HL-60/S4 treated with retinoic acid at 250 ng/mL for 4 days and 3 days (cell line): ENCODE measurements around the gene MRPL20.
"Not testable (repeated sequence)": the region's sequence is repeated elsewhere in the genome, so short reads cannot be mapped to it uniquely, and the experiment has no call there.

Experiments
- in situ Hi-C: fragments of 300-500 bp; cut with MboI; formaldehyde crosslinking; loops from 2 replicates; pipeline ENCODE4 v1.7.0; 2022; ENCODE audit warnings: low sequenced_read_pairs

The MRPL20 gene

DNA sequence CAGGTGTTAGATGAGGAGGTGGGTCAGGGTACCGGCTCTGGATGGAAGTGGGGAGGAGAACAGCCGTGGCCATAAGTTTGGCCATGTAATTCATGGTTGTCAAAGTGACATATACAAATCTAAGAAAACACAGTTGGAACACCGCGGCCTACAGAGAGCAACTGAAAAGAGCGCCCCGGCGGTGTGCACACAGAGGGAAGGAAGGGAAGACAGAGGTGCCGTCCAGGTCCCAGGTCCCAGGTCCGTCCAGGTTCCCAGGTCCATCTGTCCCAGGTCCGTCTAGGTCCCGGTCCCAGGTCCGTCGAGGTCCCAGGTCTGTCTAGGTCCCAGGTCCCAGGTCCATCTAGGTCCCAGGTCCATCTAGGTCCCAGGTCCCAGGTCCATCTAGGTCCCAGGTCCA, 4.5 kb upstream of the MRPL20 start:
- in situ Hi-C loops = no loop called here

DNA sequence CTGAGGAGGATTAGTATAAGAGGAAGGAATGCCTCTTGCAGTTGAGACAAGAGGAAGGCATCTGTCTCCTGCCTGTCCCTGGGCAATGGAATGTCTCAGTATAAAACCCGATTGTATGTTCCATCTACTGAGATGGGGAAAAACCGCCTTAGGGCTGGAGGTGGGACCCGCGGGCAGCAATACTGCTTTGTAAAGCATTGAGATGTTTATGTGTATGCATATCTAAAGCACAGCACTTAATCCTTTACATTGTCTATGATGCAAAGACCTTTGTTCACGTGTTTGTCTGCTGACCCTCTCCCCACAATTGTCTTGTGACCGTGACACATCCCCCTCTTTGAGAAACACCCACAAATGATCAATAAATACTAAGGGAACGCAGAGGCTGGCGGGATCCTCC, 3.1 kb upstream of the MRPL20 start:
- in situ Hi-C loops = not testable (repeated sequence)

DNA sequence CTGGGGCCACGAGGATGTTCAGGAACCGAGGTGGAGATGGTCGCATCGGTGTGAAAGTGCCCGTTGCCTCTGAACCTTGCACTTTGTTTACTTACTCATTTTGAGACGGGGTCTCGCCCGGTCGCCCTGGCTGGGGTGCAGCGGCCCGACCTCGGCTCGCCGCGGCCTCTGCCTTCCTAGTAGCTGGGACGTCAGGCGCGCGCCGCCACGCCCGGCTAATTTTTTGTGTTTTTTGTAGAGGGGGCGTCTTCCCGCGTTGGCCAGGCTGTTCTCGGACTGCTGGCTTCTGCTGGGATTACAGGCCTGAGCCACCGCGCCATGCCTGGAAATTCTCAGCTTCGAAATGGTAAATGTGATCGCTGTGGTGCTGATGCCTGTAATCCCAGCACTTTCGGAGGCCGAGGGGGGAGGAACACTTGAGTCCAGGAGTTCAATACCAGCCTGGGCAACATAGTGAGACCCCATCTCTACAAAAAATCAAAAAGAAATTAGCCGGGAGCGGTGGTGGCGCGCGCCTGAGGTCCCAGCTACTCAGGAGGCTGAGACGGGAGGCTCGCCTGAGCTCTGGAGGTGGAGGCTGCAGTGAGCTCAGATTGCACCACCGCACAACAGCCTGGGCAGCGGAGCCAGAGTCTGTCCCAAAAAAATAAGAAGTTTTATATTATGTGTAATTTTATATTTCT, 684 bp upstream of the MRPL20 start:
- in situ Hi-C loops = no loop called here

DNA sequence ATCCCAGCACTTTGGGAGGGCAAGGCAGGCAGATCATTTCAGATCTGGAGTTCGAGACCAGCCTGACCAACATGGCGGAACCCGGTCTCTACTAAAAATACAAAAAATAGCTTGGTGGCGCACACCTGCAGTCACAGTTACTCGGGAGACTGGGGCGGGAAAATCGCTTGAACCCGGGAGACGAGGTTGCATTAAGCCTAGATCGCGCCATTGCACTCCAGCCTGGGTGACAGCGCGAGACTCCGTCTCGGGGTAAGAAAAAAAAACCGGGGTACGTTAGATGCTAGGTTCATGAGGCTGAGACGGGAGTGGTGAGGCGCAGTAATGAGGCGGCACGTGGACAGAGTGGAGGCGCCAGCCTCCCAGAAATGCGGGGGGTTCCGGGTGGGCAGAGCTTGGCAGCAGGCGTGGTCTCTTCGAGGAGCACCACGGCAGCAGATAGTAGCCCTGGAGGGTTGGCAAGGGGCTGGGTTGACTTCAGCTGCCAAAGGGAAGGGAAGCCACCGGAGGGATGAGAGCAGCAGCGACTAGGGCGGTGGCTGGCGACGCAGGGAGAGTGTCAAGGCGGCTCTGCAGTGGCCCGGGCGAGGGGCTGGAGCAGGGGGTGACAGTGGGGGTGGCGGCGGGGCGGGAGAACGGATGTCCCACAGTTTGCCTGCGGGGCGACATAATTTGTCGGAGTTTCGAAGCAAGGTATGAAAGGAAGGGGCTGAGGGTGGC, 832 bp downstream of the MRPL20 start:
- in situ Hi-C loops = no loop called here

DNA sequence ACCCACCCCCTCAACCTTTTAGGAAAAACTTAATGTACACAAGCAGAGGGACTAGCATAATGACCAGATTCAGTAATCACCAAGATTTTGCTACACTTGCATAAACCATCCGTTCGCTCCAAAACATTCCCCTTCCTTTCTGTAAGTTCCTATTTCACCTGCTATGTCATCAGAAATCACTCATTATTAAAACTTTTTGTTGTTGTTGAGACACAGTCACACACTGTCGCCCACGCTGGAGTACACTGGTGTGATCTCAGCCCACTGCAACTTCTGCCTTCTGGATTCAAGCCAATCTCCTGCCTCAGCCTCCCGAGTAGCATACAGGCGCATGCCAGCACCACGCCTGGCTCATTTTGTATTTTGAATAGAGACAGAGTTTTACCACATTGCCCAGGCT, 3.4 kb downstream of the MRPL20 start:
- in situ Hi-C loops = no loop called here

DNA sequence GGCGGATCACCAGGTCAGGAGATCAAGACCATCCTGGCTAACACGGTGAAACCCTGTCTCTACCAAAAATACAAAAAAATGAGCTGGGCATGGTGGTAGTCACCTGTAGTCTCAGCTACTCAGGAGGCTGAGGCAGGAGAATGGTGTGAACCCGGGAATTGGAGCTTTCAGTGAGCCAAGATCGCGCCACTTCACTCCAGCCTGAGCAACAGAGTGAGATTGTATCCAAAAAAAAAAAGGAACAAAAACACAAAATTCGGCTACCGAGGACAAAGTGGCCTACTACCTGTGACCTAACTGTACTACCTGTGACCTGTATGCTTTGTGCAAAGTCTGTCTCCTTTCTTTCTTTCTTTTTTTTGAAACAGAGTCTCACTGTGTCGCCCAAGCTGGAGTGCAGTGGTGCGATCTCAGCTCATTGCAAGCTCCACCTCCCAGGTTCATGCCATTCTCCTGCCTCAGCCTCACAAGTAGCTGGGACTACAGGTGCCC, 4.1 kb downstream of the MRPL20 start:
- in situ Hi-C loops = not testable (repeated sequence)

DNA sequence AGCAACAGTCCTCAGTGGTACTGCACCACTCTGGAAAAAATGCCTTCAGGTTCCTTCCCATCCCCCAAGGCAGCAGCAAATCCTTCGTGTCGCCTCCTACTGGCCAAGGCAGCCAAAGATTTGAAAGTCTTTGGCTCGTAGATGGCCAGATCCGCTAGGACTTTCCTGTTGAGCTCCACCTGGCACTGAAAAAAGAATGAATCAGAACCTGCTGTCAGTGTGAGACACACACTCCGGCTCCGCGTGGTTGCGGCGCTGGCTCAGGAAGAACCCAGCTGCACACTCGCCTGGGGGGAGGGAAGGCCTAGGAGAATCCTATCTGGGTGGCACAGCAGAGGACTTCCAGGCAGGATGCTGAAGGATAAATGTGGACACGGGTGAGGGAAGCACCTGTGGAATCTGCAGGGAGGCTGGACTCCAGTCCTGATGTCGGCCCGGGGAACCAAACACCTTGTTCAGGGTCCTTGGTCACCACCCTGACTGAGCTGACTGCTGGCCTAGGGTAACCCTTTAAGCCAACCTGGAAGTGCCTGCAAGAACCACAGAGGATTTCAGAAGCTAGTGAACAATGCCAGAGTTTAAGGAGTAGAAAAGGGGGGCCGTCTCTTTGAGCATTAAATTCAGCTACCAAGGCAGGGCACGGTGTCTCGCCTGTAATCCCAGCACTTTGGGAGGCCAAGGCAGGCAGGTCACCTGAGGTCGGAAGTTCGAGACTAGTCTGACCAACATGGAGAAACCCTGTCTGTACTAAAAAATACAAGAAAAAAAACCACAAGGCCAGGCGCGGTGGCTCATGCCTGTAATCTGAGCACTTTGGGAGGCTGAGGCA, 4.8 kb downstream of the MRPL20 start:
- in situ Hi-C loops = no loop called here

DNA sequence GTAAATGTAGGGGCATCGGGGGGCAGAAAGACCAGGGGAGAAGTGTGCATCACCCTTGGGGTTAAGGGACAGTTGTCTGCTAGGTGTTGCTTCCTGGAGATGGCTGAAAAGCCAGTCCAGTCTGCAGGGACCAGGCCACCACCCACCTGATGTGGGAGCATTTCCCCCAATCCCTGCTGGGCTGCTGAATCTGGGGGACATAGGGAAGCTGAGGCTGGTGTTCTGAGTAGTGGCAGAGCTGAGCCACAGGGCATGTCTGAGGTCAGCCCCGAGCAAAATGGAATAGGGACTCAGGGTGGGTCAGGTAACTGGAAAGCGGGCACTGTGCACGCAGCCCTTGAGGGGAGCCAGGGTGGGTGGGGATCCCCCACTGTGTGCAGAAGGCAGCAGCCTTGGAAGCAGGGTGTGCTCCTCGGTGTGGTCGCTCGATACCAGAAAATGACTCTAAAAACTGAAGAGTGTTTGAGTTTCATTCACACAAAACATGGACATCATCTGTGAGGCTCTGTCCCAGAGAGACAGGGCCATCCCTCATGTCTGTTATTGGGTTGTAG, 5.6 kb downstream of the MRPL20 start:
- in situ Hi-C loops = no loop called here

DNA sequence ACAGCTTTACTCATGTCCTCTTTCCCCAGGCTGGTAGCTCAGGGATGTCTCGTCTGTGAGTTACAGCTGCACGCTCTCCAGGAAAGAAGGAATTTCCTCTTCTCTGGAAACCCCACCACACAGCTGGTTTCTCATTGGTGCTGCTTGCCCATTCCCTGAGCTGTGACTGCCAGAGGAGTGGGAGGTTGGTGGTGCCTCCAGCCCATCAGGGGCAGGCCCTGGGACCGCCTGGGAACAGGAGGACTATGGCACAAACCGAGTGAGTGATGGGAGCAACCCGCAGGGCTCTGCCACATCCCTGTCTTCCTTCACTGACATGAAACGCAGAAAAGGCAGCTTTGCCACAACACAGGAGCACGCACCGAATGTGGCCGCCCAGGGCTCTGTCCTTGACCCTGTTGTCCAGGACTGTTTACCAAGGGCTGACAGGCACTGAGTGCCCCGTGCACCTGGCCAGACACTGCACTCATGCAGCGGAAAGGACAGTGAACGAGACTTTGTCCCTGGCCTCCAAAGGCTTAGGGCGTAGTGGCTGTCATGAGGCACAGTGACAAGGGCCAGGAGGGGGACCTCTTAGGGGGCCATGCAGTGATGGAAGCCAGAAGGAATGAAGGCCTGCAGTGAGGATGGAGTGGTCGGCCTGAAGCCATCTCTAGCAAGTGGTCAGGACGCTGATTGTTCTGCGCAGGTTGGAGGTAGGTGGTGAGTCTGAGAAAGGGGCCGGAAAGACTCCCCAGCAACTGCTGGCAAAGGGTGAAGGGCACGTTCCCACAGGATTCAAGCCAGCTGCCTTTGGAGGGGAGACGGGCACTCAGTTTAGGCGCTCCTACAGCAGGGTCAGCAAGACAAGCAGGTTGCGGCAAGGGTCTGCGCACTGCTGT, 6.3 kb downstream of the MRPL20 start:
- in situ Hi-C loops = no loop called here

DNA sequence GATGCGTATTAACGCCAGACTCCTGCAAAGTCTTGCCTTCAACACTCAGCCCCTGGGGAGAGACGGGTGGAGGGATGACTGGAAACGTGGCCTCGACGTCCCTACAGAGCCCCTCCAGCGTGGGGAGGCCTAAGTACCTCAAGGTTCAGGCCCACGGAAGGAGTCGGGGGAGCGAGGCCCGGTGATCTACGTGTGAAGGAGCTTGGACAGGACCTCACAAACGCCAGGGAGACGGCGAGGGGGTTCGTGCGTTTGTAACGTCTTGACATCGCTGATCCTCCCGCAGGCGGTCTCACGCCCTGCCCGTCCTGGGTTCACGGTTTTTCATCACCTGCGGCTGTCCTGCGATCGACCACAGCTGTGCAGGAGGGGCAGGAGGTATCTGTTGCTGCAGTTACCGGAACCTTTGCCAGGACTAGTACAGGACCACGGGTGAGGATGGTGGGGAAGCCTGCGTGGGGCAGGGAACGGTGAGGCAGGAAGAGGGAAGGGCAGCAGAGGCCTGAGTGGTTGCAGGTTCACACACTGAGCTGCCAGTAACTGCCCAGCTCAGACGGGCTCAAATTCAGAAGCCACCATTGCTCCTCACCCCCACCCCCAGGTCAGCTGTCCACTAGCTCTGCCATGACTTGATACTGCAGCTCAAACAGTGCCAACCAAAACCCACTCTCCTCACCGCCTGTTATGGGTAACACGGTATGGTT, 7.1 kb downstream of the MRPL20 start:
- in situ Hi-C loops = no loop called here

DNA sequence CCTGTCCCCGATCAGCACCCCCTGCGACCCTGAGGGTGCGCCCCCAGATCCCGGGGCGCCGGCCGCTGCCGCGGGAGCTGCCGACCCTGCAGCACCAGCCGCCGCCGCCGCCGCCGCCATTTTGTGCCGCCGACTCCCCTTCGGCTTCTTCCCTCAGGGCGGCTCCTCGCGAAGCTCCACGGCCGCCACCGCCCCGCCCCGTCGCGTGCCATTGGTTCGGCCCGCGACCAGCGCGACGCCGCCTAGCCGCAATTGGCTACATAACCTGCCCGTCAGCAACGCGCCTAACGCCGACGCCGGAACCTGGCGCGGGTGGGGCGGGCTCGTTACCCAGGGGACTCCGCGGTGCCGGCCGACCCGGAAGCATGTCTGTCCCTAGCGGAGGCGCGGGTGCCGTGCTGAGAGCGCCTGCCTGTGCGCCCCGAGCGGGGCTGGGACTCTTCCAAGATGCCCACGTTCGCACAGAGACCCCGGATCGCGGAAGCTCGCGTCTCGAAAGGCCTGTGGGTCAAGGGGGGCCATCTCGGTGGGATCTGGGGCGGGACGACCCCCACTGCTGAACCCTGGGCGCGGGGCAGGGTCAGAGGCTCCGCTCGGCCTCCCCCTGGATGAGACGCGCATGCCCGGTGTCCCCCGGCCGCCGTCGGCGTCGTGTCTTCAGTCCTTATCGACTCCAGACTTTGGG, 7.8 kb downstream of the MRPL20 start, which contains the start of gene CCNL2:
Gene CCNL2 (minus strand): TSS at position 149 of the 685 bp plus-strand sequence. CDS start 29 bp downstream, at position 120.
- in situ Hi-C loops = no loop called here

DNA sequence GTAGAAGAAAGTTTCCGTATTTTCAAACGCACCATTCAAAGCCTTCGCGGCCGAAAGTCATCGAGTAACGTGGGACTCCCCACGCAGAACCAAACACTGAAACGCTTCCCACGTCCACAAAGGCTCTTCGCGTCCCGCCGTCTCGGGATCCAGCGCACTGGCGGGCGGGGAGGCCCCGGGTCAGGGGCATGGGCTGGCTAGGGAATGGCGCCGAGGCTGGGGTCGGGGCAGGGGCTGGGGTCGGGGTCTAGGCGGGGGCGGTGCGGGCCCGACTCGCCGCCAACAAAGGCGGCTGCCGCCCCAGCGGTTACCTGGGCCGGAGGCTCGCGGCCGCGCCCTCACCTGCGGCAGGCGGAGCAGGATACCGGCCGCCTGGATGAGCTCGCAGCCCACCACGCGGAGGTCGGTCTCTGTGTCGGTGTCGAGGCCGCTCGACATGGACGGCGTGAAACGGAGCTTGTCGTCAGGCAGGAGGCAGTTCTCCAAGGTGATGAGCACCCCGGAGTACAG, 8.4 kb downstream of the MRPL20 start:
- in situ Hi-C loops = no loop called here

DNA sequence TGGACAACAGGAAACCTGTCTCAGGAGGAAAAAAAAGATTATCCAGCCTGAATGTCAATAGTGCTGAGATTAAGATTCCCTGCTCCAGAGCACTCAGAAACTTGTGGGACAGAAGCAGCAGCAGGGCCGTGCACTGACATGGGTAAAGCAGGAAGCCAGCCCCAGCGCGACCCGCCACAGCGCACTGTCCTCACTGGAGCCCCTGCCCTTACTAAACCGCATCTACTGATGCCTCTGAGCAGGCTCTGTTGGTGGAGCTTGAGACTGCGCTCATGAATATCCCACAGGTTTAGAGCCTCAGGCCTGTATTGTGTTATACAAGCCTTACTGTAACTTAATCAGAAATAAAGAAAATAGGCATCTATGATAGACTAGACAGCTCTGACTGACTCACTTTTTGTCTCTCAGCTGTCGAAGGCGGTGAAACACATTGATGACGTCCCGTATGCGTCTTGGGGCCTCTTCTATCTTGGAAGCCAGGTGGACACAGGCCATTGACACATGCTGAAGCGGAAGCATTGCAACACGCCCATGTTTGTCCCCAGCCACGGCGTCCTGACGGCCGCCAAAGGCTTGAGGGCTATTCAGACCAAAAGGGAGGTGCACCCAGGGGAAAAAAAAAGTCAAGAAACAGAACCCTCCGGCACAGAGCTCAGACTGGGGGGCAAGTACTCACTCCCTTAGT, 9.1 kb downstream of the MRPL20 start:
- in situ Hi-C loops = no loop called here

DNA sequence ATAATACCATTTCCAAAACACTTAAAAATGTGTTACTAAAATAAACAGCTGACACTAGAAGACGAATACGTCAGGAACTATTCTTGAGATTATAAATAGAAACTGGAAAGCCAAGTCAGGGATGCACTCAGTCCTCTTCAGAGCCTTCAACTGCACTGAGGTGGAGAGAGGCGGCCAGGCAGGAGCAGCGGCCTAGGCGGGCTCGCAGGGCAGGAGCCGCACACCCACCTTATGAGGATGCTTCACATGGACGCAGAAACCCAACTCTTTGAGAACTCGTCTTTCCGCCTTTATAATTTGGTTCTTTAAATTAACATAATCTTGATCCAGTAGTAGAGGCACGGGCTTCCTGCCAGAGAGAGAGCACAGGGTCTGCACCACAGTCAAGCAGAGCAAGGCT, 11.9 kb downstream of the MRPL20 start:
- in situ Hi-C loops = no loop called here

DNA sequence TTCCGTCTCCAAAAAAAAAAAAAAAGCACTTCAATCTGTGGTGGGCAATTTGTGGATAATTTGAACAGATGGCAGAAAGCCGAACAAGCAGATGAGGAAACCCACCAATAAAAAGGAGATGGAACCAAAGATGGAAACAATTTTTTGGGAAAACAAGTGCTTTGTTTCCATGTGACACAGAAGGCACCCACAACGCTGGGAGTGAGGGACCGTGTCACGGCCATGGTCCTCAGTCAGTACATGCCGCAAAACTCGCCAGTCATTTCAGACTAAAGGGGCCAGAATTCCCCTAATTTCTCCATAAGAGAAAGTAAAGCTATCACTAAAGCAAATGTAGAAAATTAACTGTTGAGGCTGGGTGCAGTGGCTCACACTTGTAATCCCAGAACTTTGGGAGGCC, 13.0 kb downstream of the MRPL20 start:
- in situ Hi-C loops = no loop called here

DNA sequence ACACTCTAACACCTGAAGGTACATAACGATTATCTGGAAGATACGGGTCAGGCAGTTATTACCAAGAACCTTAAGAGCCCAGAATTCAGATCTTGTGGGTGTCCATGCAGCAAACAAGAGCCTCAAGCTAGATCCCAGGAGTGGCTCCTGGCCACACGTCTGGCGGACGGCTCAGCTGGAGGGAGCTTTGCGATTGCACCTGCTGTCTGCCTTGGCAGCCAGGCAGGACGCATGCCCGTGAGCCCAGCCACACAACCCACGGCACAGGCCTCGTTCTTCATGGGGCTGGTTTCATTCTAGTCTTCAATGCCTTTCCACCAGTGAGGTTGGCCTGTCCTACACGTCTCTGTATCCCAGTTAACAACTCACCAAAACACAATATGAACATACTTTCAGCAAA, 13.7 kb downstream of the MRPL20 start:
- in situ Hi-C loops = no loop called here

DNA sequence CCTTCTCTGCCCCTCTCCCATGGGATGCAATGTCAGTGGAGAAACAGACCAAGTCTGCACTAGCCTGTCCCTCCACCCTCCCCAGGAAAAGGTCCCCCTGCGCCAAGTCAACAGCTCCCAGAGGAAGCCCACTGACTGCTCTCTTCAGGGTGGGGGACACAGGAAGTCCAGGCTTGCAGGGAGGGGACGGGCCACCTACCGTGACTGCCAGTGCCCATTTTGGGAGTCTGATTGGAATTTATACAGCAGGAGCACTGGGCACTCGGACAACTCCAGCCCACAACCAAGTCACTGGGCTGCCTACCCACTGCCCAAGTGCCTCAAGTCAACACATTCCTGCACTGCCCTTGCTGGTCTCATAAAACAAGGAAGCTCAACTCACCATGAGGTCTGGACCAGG, 14.1 kb downstream of the MRPL20 start:
- in situ Hi-C loops = no loop called here

DNA sequence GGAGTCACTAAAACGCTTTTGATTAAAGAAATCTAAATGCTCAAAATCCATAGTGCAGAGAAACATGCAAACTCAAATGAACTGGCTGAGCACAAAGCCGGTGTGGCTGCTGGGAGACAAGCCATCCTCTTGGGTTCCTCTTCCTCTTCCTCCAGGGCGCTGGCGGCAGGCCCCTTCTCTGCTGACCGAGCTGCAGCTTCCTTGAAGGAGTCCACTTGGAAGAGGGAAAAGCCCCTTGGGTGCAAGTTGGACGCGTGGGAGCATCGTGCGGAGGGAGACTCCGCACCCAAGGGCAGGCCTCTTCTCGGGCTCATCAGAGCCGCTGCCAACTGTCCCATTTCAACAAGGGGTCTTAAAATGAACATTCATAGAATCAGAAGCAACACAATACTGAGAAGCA, 15.9 kb downstream of the MRPL20 start:
- in situ Hi-C loops = no loop called here
